ENCODE measurements around the gene TMEM132C.

DNA sequence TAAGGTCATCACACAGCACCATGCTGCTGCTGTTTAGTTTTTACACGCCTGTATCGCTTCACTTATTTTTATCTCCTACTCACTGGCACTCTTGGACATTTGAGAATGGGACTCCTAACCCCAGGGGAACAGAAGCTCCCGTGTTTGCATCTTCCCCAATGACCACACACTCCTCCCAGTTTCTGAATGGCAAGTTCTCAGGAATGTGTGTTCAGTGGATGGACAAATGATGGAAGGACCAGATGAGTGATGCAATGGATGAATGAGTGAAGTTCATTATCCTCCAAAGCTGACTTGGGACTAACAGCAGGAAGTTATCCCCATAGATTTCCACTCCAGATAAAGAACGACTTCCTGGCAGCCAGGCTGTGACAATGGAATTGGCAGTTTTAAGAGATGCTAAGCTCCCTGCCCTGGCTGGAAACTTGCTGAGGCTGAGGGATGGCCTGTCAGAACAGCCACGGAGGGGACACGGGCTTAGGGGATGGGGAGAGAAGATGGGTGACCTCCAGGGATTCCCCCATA, 325.3 kb downstream of the TMEM132C start:
- TF ChIP-seq RAD21 (IDR thresholded peaks at IDR 0.05; ENCODE audit: low read length) = no peak
- TF ChIP-seq, protein P1, sequence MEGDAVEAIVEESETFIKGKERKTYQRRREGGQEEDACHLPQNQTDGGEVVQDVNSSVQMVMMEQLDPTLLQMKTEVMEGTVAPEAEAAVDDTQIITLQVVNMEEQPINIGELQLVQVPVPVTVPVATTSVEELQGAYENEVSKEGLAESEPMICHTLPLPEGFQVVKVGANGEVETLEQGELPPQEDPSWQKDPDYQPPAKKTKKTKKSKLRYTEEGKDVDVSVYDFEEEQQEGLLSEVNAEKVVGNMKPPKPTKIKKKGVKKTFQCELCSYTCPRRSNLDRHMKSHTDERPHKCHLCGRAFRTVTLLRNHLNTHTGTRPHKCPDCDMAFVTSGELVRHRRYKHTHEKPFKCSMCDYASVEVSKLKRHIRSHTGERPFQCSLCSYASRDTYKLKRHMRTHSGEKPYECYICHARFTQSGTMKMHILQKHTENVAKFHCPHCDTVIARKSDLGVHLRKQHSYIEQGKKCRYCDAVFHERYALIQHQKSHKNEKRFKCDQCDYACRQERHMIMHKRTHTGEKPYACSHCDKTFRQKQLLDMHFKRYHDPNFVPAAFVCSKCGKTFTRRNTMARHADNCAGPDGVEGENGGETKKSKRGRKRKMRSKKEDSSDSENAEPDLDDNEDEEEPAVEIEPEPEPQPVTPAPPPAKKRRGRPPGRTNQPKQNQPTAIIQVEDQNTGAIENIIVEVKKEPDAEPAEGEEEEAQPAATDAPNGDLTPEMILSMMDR (conservative IDR thresholded peaks at IDR 0.05; ENCODE audit: low read depth, low read length) = no peak
- TF ChIP-seq MAFK (IDR thresholded peaks at IDR 0.05; ENCODE audit: low read depth, low read length) = no peak
- TF ChIP-seq, protein P2, sequence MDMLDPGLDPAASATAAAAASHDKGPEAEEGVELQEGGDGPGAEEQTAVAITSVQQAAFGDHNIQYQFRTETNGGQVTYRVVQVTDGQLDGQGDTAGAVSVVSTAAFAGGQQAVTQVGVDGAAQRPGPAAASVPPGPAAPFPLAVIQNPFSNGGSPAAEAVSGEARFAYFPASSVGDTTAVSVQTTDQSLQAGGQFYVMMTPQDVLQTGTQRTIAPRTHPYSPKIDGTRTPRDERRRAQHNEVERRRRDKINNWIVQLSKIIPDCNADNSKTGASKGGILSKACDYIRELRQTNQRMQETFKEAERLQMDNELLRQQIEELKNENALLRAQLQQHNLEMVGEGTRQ (IDR thresholded peaks at IDR 0.05; ENCODE audit: low read depth, low read length) = no peak
- no peak for TF ChIP-seq POLR2A (IDR thresholded peaks at IDR 0.05; ENCODE audit: low read depth, low read length)
- TF ChIP-seq FOS (IDR thresholded peaks at IDR 0.05; ENCODE audit: low read depth, low read length) = no peak
- no peak for TF ChIP-seq CEBPB (IDR thresholded peaks at IDR 0.05; ENCODE audit: low read depth, low read length)
- no peak for TF ChIP-seq RFX5 (IDR thresholded peaks at IDR 0.05; ENCODE audit: low read depth, low read length)
- TF ChIP-seq RCOR1 (IDR thresholded peaks at IDR 0.05; ENCODE audit: insufficient replicate concordance, low read length) = no peak
- TF ChIP-seq BHLHE40 (IDR thresholded peaks at IDR 0.05; ENCODE audit: low read depth, low read length) = no peak

Data from IMR-90 (cell line).